IMR-90 (cell line): ENCODE measurements around the gene STOML1. TPM values are rescaled to one million over a fixed set of nuclear protein-coding genes. Genes with fewer than 3 reads are reported as not detected.
A peak's percentile ranks its signal among the peaks of the same experiment; 100 is the strongest.

Experiments
- ATAC-seq: fragments of 200-7000 bp; cut with Tn5 transposase; 2 replicates; pipeline ENCODE4 v1.9.1; 2020; ENCODE audit warnings: low read depth, mild to moderate bottlenecking, moderate library complexity
- BruUV-seq: library from RNA; stranded (reverse); fragments of 400-500 nt; replicated peaks from 2 replicates; lab custom pipeline; 2021; lab: Mats Ljungman, UMichigan
- CTCF ChIA-PET: fragments of 300-600 bp; formaldehyde crosslinking; extraction: SDS; loops from one replicate; lab custom pipeline; 2021; ENCODE audit warnings: antibody characterized with exemption; lab: Yijun Ruan, JAX
- POLR2A ChIA-PET: fragments of 300-600 bp; sonication (Branson Sonifier 250); formaldehyde crosslinking; loops from one replicate; lab custom pipeline; 2022; ENCODE audit warnings: antibody characterized with exemption; ENCODE audit not compliant: unreplicated experiment; lab: Charles Lee
- DNase-seq: peaks from one replicate; pipeline ENCODE4 v3.0.0; 2013
- H2AFZ ChIP-seq: replicated peaks from 2 replicates; pipeline ENCODE3; 2013; ENCODE audit warnings: low read length, mild to moderate bottlenecking; ENCODE audit not compliant: poor library complexity
- H2AK5ac ChIP-seq: 2 replicates; pipeline ENCODE4 v1.6.1; 2013; ENCODE audit warnings: low read depth, low read length, inconsistent platforms
- H2AK9ac ChIP-seq: replicated peaks from 2 replicates; pipeline ENCODE3; 2013; ENCODE audit warnings: mild to moderate bottlenecking, low read depth, low read length, moderate library complexity; ENCODE audit not compliant: poor library complexity
- H2BK120ac ChIP-seq: 2 replicates; pipeline ENCODE4 v1.6.1; 2013; ENCODE audit warnings: low read depth, low read length, inconsistent platforms
- H2BK15ac ChIP-seq: 3 replicates; pipeline ENCODE4 v1.6.1; 2013; ENCODE audit warnings: low read depth, low read length, inconsistent platforms
- H2BK20ac ChIP-seq: 2 replicates; pipeline ENCODE4 v1.6.1; 2013; ENCODE audit warnings: low read depth, mild to moderate bottlenecking, inconsistent platforms, low read length, moderate library complexity
- H2BK5ac ChIP-seq: 2 replicates; pipeline ENCODE4 v1.6.1; 2013; ENCODE audit warnings: mild to moderate bottlenecking, low read depth, low read length, inconsistent platforms; ENCODE audit not compliant: poor library complexity, severe bottlenecking
- H3K14ac ChIP-seq: replicated peaks from 2 replicates; pipeline ENCODE4 v1.6.1; 2013; ENCODE audit warnings: low read depth, low read length, inconsistent platforms
- H3K18ac ChIP-seq: 2 replicates; pipeline ENCODE4 v1.6.1; 2013; ENCODE audit warnings: low read depth, low read length, control low read depth
- H3K23ac ChIP-seq: 2 replicates; pipeline ENCODE4 v1.6.1; 2013; ENCODE audit warnings: low read depth, low read length, inconsistent platforms
- H3K27ac ChIP-seq: 2 replicates; pipeline ENCODE4 v1.5.1; 2013; ENCODE audit warnings: mild to moderate bottlenecking, control low read depth, low read length; ENCODE audit not compliant: insufficient read depth
- H3K27me3 ChIP-seq: 2 replicates; pipeline ENCODE4 v1.6.1; 2013; ENCODE audit warnings: low read length; ENCODE audit not compliant: control insufficient read depth, insufficient read depth
- H3K36me3 ChIP-seq: 2 replicates; pipeline ENCODE4 v1.6.1; 2013; ENCODE audit warnings: low read length, mixed read lengths; ENCODE audit not compliant: control insufficient read depth, insufficient read depth
- H3K4ac ChIP-seq: 2 replicates; pipeline ENCODE4 v1.6.1; 2013; ENCODE audit warnings: low read depth, low read length, inconsistent platforms
- H3K4me1 ChIP-seq: 2 replicates; pipeline ENCODE4 v1.6.1; 2013; ENCODE audit warnings: low read length, mixed read lengths; ENCODE audit not compliant: control insufficient read depth, insufficient read depth
- H3K4me2 ChIP-seq: 2 replicates; pipeline ENCODE4 v1.6.1; 2013; ENCODE audit warnings: low read depth, mild to moderate bottlenecking, control low read depth, low read length, moderate library complexity
- H3K4me3 ChIP-seq: 2 replicates; pipeline ENCODE4 v1.5.1; 2013; ENCODE audit warnings: low read depth, mild to moderate bottlenecking, control low read depth, low read length, moderate library complexity; ENCODE audit not compliant: insufficient read depth
- H3K56ac ChIP-seq: 2 replicates; pipeline ENCODE4 v1.6.1; 2013; ENCODE audit warnings: low read length, inconsistent platforms; ENCODE audit not compliant: insufficient read depth; ENCODE audit errors: extremely low read depth
- H3K79me1 ChIP-seq, 2 experiments: 2 replicates each; pipeline ENCODE4 v1.6.1; 2013; ENCODE audit warnings: low read length in 2 of 2, inconsistent platforms in 1 of 2, low read depth in 1 of 2
- H3K9ac ChIP-seq: 2 replicates; pipeline ENCODE4 v1.6.1; 2013; ENCODE audit warnings: low read depth, low read length, control low read depth
- H3K9me1 ChIP-seq: 2 replicates; pipeline ENCODE4 v1.6.1; 2013; ENCODE audit warnings: low read length, inconsistent platforms; ENCODE audit not compliant: insufficient read depth
- H3K9me3 ChIP-seq: 2 replicates; pipeline ENCODE4 v1.6.1; 2013; ENCODE audit warnings: low read length; ENCODE audit not compliant: control insufficient read depth, insufficient read depth
- H4K20me1 ChIP-seq: 2 replicates; pipeline ENCODE4 v1.6.1; 2013; ENCODE audit warnings: low read length, inconsistent platforms; ENCODE audit not compliant: insufficient read depth
- H4K5ac ChIP-seq: 2 replicates; pipeline ENCODE4 v1.6.1; 2013; ENCODE audit warnings: mild to moderate bottlenecking, low read depth, low read length, control low read depth
- H4K8ac ChIP-seq, 2 experiments: 2 replicates each; pipeline ENCODE4 v1.6.1; 2013; ENCODE audit warnings: low read depth in 2 of 2, low read length in 2 of 2, control low read depth in 1 of 2, inconsistent platforms in 1 of 2
- H4K91ac ChIP-seq: 2 replicates; pipeline ENCODE4 v1.6.1; 2013; ENCODE audit warnings: low read depth, low read length, inconsistent platforms; ENCODE audit not compliant: insufficient read depth
- BHLHE40 ChIP-seq: fragments of 150-350 bp; IDR thresholded peaks from 2 replicates; pipeline ENCODE4 v1.6.1; 2016; ENCODE audit warnings: mild to moderate bottlenecking, low read depth, low read length
- CHD1 ChIP-seq: IDR thresholded peaks from 2 replicates; pipeline ENCODE4 v1.6.1; 2012; ENCODE audit warnings: low read depth, low read length, improper control_type of control experiment
- FOS ChIP-seq: fragments of 150-350 bp; IDR thresholded peaks from 2 replicates; pipeline ENCODE4 v1.6.1; 2016; ENCODE audit warnings: low read depth, low read length
- MXI1 ChIP-seq: IDR thresholded peaks from 2 replicates; pipeline ENCODE4 v1.6.1; 2012; ENCODE audit warnings: low read depth, mild to moderate bottlenecking, low read length, moderate library complexity, borderline replicate concordance
- RAD21 ChIP-seq: IDR thresholded peaks from 2 replicates; pipeline ENCODE4 v1.6.1; 2012; ENCODE audit warnings: low read length, improper control_type of control experiment
- RCOR1 ChIP-seq: IDR thresholded peaks from 2 replicates; pipeline ENCODE4 v1.6.1; 2012; ENCODE audit warnings: mild to moderate bottlenecking, low read length, improper control_type of control experiment; ENCODE audit not compliant: insufficient replicate concordance
- SMC3 ChIP-seq: fragments of 150-350 bp; IDR thresholded peaks from 2 replicates; pipeline ENCODE4 v1.6.1; 2016; ENCODE audit warnings: low read depth, mild to moderate bottlenecking, antibody characterized with exemption, low read length, moderate library complexity
- WGBS, 2 experiments: methylation state at CpG; one replicate each; pipeline versions ENCODE4 v1.1.5 to v1.1.7; 2013; ENCODE audit warnings: missing lambda C conversion rate in 2 of 2; ENCODE audit not compliant: insufficient read length in 1 of 2; ENCODE audit errors: extremely low coverage in 2 of 2; 5-methylcytosine and 5-hydroxymethylcytosine counted together
- dilution Hi-C: fragments of 300-500 bp; cut with HindIII; formaldehyde crosslinking; loops from one replicate; pipeline ENCODE4 v1.14.3; 2018; ENCODE audit warnings: low sequenced_read_pairs; ENCODE audit not compliant: unreplicated experiment
- in situ Hi-C: fragments of 300-500 bp; cut with MboI; formaldehyde crosslinking; loops from 3 replicates; pipeline ENCODE4 v1.14.3; 2019; ENCODE audit warnings: low sequenced_read_pairs, inconsistent platforms, mixed read lengths
- intact Hi-C: fragments of 100-400 bp; cut with micrococcal nuclease; formaldehyde crosslinking; loops from 2 replicates; pipeline ENCODE4 v1.10.0; 2022
- polyA plus RNA-seq, 3 experiments: library from polyadenylated mRNA; depleted of rRNA; stranded (reverse); fragments of >200 nt; gene quantifications; 2 replicates each; pipeline ENCODE4 v1.2.3, GENCODE V29; 2012; ENCODE audit warnings: low replicate concordance in 1 of 3
- total RNA-seq: library from RNA; depleted of rRNA; stranded (reverse); fragments of >200 nt; gene quantifications from 2 replicates; pipeline ENCODE4 v1.2.3, GENCODE V29; 2012

The STOML1 gene
- total and polyA plus RNA-seq, 2 of the 4 experiments (the other 2 are of a cell fraction) = 11.8 to 21.2 TPM

- Histone ChIP-seq H2BK15ac (peak overlapping the region; percentile 95), H3K79me1 (peaks cover 0 to 16% of the 10 kb centered on the region in 2 experiments; a peak in 2 of 4 replicates), H3K27me3 (no peaks in the 10 kb centered on the region), H3K36me3 (peaks cover 12% of the 10 kb centered on the region), H4K20me1 (no peaks in the 10 kb centered on the region), H4K8ac (peak overlapping the region; percentile 93 to 95), H3K4ac (peak overlapping the region; percentile 99), H3K18ac (peak overlapping the region; percentile 83), H3K4me1 (peaks cover 30% of the 10 kb centered on the region), H4K5ac (peak overlapping the region; percentile 84), H3K27ac (peak overlapping the region; percentile 83), H2AFZ (peak overlapping the region; percentile 48), H2BK20ac (peak overlapping the region; percentile 97), H4K91ac (peak overlapping the region; percentile 96), H3K4me2 (peak overlapping the region; percentile 20; the same call in 1 of the 2 replicates), H2BK5ac (peak overlapping the region; percentile 86), H3K9me1 (peaks cover 28% of the 10 kb centered on the region), H3K23ac (peak overlapping the region; percentile 84), H2AK9ac (peak overlapping the region; percentile 93), H2AK5ac (peak overlapping the region; percentile 99), H3K4me3 (no peak overlapping the region), H2BK120ac (peak overlapping the region; percentile 98), H3K9ac (0 out of 2 replicates have a peak overlapping the region, but pooled peaks have one; percentile 21), H3K56ac (peak overlapping the region; percentile 66; the same call in 1 of the 2 replicates), H3K9me3 (no peaks in the 10 kb centered on the region), H3K14ac (peak overlapping the region; percentile 96)
- dilution Hi-C loops = no loop called here
- intact Hi-C loops = no loop called here
- ChIA-PET POLR2A (no interaction called here), CTCF (interaction anchor here (0.8 to 1.4 kb wide), 3 partner anchors 13 to 62 kb away, joined by 3 to 4 read pairs (median 3); no protein-coding TSS in a partner anchor)
- ATAC-seq (peak; percentile 83), DNase-seq (peak; percentile 98)
- WGBS, 2 experiments = 45% methylated on average over 2 of the region's 7 CpGs; no CpG with 5 or more reads in 1 of the 2 experiments
- no peak for TF ChIP-seq SMC3
- no peak for TF ChIP-seq CHD1
- TF ChIP-seq RAD21 = no peak
- TF ChIP-seq BHLHE40 = no peak
- no peak for TF ChIP-seq MXI1
- TF ChIP-seq FOS = no peak
- TF ChIP-seq RCOR1 = no peak
- BruUV-seq = no TSS peak
- in situ Hi-C loops = no loop called here
These were observed 48.2 kb upstream of the STOML1 start for GRCh38 chr15:74040109-74040850.
